ENCODE data around the gene FBXL13.

GRCh38 chr7:102832674-102833073 is 241.9 kb downstream of the FBXL13 start:
- TF ChIP-seq, protein P1, sequence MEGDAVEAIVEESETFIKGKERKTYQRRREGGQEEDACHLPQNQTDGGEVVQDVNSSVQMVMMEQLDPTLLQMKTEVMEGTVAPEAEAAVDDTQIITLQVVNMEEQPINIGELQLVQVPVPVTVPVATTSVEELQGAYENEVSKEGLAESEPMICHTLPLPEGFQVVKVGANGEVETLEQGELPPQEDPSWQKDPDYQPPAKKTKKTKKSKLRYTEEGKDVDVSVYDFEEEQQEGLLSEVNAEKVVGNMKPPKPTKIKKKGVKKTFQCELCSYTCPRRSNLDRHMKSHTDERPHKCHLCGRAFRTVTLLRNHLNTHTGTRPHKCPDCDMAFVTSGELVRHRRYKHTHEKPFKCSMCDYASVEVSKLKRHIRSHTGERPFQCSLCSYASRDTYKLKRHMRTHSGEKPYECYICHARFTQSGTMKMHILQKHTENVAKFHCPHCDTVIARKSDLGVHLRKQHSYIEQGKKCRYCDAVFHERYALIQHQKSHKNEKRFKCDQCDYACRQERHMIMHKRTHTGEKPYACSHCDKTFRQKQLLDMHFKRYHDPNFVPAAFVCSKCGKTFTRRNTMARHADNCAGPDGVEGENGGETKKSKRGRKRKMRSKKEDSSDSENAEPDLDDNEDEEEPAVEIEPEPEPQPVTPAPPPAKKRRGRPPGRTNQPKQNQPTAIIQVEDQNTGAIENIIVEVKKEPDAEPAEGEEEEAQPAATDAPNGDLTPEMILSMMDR (conservative IDR thresholded peaks at IDR 0.05; ENCODE audit: low read depth in 2 of 2), result no peak
- no peak for TF ChIP-seq EZH2phosphoT487 (IDR thresholded peaks at IDR 0.05; ENCODE audit: unreplicated experiment)

All from GM23338 (cell line).